A172 (cell line): ENCODE data around the gene CD300LD. TPM values are rescaled to one million over a fixed set of nuclear protein-coding genes. Genes with fewer than 3 reads are reported as not detected.
"Not testable (repeated sequence)": the region's sequence is repeated elsewhere in the genome, so short reads cannot be mapped to it uniquely, and the experiment has no call there.

Experiments used
- DNase-seq: peaks from one replicate; pipeline ENCODE4 v3.0.0-alpha.2; 2015; ENCODE audit warnings: low spot score
- total RNA-seq: library from RNA; depleted of rRNA; stranded (reverse); fragments of >200 nt; shearing (Covaris generic); gene quantifications from 2 replicates; pipeline ENCODE4 v1.2.3, GENCODE V29; 2014

Gene CD300LD
- total RNA-seq, 1 experiment from 2014 or later: not detected

DNA sequence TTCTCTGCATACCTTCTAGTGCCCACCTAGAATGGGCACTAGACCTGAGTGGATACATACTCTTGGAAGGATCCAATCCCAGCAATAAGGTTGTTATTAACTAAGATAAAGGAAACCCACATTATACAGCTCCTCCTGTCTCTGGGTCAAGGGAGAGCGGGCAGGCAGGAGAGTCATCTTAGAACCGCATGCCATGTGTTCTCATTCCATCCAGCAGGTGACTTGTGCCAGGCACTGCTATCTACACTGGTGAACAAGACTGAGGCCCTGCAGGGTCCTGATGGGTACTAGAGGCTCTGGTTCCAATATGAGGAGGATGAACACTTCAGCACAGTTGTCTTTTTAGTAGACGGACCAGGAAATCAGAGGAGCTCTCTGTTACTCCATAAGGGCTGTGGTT, 18.9 kb downstream of the CD300LD start:
- DNase-seq: no peak

DNA sequence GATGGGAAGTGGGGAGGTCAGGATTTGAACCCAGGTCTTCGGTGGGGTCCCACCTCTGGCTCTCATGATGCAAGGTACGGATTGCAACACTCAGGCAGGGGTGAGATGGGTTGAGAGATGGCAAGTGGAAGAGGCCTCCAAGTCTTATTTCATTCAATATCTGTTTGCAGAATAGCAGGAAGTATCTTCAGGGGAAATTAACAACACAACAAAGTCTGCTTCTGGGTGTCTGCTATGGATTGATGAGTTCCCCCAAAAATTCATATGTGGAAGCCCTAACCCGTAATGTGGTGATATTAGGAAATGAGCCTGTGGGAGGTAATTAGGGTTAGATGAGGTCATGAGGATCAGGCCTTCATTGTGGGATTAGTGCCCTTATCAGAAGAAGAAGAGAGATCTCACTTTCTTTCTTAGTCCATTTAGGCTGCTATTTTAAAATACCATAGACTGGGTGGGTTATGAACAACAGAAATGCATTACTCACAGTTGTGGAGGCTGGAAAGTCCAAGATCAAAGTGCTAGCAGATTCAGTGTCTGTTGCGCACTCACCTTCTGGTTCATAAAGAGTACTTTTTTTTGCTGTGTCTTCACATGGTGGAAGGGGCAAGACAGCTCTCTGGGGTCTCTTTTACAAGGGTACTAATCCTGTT, 20.3 kb downstream of the CD300LD start:
- DNase-seq: no peak

DNA sequence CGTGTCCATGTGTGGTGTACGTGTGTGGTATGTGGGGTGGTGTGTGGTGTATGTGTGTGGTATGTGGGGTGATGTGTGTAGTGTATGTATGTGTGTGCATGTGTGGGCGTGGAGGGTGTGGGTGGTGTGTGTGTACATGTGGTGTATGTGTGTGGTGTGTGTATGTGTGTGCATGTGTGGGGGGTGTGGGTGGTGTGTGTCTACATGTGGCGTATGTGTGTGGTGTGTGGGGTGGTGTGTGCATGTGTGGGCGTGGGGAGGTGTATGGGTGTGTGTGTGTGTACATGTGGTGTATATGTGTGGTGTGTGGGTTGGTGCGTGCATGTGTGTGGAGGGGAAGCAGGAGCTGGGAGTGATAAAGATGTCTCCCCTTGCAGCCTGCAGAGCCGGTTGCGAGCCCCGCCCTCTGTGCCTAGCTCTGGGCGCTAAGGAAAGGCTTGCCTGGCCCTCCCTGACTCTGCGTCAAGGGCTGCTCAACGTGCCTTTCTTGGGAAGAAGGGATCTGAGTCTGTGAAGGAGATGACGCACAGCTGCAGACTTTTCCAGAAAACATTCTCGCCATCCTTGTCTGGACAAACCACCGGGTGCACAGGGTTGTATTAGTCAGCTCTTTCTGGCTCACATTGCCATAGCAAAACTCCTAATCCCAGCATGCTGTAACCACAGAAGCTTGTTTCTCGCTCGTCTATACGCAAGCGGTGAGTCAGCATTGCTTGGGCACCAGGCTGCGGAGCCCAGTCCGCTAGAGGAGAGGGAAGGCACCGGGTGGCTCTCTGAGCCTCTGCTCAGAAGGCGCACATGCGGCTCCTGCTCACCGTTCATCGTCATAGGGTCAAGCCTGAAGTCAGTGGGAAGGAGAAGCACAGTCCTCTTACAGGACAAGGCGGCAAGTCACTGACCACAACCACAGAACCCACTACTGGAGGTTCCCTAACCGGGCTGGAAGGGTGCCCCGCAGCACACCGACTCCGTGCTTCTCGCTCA, 22.8 kb downstream of the CD300LD start:
- DNase-seq: peak; percentile 100

DNA sequence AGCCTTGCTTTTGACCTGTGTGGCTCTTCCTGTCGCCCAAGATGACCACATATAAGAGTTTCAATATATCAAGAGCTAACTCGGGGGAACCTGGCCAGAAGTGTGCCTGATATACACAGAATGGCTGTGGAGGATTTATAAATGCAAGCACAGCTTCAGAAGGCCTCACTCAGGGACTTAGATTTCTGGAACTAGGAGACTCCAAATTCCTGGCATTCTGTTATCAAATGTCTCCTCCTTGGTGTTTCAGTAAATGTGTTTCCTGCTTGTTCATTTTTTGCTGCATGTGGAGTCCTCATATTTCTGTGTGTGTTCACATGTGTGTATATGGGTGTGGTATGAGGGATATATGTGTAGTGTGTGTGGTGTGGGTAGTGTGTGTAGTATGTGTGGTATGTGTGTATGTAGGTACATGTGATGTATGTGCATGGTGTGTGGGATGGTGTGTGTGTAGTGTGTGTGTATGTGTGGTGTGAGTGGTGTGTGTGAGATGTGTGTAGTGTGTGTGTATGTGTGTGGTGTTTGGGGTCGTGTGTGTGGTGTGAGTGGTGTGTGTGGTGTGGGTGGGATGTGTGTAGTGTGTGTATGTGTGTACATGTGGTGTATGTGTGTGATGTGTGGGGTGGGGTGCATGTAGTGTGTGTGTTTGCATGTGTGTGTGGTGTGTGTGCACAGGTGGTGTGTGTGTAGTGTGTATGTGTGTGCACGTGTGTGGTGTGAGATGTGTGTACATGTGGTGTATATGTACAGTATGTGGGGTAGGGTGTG, 23.8 kb downstream of the CD300LD start:
- no peak for DNase-seq

DNA sequence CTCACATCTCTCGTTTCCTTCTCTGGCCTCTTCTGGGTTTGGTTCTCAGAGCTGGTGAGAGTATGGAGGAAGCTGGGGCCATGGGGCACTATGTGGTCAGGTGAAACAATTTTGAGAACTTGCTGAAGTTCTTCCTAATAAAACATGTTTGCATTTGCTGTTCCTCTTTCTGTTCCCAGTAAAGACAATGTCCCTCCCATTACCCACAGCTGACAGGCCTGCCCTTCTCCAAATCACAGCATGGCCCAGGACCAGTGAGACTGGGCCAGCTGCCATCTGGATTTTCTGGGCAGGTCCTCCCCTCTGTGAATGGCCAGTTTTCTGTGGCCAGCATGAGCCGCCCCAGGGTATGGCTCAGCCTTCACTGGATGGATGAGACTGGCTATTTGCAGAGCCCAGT, 24.7 kb downstream of the CD300LD start, which contains the start of gene CD300H:
Gene CD300H, minus strand, starts transcription at position 113 of the 400 bp plus-strand sequence.
- DNase-seq: no peak

DNA sequence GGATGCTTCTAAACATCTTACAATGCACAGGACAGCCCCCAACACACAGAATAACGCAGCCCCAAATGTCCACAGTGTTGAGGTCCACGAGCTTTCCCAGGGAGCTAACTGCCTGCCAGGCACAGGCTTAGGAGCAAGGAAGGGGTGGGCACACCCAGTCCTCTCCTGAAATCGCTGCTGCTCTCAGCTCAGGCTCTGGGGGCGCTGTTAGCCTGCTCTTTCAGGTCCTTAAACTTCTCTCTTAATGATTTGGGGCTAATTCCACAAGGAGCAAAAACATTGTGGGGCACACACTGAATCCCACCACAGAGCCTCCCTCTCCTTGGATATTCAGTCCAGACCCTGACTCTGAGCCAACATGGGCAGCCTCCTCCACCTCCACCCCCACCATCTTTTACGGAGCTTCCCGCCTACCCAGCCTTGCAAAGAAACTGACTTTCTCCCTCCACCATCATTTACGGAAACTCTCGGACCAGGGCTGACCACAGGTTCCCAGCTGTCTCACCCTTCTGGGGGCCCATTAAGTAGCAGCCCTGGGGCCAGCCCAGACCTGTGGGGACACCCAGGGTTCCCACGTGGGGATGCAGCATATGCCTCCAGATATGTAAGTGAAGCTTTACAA, 25.8 kb downstream of the CD300LD start:
- peak; percentile 59 for DNase-seq

DNA sequence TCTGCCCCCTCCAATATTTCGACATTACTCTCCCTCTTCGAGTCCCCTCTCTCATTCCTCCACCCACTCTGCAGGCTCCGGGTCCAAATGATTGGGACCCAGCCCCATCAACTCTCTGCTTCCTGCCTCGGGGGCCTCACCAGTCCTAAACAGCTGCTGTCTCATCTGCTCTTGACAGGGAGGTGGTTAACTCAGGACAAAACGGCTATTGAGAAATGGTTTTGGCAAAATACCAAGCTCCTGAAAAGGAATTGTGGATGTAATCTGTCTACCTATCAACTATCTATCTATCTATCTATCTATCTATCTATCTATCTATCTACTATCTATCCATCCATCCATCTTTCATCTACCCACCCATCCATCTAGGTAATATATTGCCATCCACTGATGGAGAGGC, 27.0 kb downstream of the CD300LD start:
- DNase-seq: no peak

DNA sequence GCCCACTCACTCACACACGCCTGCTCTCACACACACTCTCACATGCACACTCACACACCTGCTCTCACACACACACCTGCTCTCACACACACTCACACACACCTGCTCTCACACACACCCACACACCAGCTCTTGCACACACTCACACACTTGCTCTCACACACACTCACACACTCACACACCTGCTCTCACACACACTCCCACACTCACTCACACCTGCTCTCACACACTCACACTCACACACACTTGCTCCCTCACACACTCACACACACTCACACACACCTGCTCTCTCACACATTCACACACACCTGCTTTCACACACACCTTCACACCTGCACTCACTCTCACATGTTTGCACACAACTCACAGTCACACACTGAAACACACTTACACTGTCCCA, 28.7 kb downstream of the CD300LD start:
- no peak for DNase-seq

DNA sequence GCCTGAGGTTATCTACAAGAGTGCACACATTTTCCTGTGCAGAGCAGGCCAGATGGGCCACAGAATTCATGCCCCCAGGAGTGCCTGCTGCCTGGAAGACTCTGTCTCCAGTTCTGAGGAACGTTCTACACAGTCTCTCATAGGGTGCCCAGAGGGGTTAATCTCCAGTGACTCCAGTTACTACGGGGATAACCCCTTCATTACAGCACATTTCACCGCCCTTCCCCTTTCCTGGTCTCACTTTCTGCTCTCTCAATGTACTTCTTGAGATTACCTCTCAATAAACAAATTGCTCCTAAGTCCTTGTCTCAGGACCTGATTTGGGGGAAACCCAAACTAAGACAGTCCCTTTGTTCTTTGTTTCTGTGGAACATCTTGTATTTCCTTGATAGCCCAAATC, 30.5 kb downstream of the CD300LD start:
- DNase-seq: no peak

DNA sequence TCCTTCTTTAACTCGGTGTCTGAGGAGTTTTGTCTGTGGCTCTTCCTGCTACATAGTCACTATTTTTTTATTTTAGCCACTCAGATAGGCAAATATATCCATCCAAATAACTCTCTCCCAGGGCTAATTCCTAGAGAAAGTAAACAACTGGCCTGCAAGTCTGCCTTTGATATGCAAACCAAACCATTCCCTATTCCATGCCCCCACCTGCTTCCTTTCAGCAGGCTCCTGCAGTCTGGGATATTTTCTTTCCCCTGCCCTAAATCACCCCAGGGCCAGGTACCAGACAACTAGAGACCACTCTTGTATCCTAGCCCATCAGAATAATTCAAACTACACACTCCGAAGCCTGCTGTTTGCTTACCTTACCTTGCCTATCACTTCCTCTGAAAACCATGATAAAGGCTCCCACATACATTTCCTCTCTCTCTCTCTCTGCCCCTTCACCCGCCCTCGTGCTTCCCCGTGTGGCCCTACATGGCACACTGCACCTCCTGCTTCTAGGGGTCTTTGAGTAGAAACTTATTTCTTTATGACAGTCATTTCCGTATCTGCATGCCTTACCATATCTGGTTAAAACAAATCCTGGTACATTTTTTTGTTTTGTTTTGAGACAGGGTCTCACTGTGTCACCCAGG, 33.1 kb downstream of the CD300LD start:
- no peak for DNase-seq

DNA sequence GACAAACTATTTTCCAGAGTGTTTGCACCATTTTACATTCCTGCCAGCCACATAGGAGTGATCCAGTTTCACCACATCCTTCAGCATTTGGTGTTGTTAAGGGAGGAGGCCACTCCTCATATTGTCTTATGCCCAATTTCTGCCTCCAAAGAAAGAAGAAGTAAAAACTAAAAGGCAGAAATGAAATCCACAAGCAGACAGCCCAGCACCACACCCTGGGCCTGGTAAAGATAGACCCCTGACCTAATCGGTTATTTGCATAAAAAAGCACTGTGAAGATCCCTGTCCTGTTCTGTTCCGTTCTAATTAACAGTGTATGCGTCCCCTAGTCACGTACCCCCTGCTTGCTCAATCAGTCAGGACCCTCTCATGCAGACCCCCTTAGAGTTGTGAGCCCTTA, 33.7 kb downstream of the CD300LD start:
- not testable (repeated sequence) for DNase-seq

DNA sequence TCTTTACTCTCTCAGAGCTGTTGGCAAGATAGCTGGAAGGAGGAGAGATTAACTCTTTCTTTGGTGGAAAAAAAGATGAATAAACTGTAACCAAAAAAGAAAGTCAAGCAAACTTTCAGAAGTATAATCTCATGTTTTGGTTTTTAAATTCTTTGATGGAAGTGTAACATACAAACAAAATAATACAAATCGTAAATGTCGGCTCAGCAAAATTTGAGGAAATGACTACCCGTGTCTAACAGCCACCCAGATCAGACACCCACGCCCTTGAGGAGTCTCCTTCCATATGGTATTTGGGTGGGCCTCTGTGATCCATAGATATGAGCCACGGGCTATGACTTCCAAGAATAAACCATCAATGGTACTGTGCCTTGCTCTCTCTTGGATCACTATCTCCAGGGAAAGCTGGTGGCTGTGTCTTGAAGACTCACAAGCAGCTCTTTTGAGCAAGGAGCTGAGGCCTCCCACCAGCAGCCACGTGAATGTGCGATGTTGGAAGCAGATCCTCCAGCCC, 36.6 kb downstream of the CD300LD start:
- DNase-seq: no peak

DNA sequence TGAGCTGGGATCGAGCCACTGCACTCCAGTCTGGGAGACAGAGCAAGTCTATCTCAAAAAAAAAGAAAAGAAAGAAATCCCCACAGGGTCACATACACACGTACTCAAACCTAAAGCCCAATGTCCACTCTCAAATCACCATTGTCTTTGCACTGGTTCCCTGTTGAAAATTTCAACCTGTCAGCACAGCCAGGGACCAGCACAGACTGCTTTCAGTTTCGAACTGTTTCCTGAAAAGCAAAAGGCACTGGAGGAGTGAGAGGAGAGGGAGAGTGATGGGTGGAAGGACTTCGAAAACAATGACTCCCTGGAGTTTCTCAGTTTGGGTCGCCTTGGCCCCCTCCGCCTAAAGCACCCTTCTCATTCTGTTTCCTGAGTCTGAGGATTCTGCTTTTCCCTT, 37.2 kb downstream of the CD300LD start:
- no peak for DNase-seq

DNA sequence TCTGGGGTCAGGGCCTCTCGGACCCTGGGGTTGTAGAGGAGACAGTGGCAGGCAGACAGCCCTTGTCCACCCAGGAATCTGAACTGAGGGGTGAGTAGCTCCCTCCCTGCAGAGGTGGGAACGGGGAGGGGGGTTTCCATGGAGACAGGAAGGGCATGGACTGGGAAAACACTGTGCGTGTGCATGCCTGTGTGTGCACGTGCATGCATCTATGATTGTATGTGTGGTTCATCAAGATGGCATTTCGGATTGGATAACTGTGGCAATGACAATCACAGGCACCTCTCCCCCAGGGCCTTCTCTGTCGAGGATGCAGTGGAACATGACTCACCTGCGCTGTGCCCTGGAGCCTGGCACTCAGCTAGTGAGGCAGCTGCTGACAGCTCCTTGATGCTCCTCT, 40.0 kb downstream of the CD300LD start:
- peak; percentile 62 for DNase-seq

DNA sequence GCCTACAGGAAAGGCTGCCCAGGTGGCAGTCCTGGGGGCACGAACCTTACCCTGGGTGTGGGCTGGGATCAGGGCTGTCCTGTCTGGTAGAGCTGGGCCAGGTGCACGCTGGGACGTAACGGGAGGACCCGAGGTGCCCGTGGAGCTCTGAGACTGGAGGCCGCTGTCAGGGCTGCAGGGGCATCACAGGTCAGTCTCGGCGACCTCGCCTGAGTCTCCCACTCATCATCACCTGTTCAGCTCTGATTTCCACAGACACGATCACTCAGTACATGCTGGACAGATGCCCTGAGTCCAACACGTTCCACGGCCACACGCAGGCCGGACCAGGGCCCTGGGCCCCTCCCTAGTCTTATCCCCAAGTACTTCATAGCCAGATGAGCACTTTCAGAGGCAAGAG, 41.5 kb downstream of the CD300LD start:
- no peak for DNase-seq

DNA sequence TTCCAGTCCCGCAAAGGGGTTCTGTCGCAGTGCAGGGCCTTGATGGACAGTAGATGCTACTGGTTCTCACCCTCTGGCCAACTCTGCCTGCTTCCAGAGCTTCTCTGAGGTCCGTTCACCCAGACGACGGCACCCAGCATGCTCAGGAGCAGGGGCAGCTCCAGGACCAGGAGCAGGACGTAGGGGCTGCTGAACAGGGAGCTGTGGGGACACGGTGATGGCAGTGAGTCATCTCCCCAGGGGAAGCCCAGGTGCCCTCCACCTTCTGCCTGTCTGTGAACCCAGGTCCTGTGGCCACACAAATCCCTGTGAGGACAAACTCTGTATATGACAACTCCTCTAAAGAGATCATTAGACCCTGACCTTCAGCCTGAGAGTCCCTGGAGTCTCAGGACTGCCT, 42.7 kb downstream of the CD300LD start:
- no peak for DNase-seq

DNA sequence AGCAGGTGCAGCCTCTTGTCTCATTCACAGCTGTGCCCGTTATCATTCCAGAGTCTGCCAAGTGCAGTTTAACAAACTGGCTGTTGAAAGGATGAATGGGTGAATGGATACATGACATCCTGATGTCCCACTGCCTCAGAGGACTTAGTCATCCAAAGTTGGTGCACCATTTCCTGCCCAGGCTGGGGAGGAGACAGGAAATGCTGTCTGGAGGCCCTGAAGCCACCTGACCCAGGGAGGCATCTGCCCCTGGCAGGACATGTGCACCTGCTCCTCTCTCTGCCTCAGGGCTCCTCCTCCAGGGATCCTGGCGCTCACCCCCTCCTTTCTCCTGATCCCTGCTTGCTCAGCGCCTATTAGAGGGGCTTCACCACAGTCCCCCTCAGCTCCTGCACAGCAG, 44.3 kb downstream of the CD300LD start:
- peak; percentile 89 for DNase-seq

DNA sequence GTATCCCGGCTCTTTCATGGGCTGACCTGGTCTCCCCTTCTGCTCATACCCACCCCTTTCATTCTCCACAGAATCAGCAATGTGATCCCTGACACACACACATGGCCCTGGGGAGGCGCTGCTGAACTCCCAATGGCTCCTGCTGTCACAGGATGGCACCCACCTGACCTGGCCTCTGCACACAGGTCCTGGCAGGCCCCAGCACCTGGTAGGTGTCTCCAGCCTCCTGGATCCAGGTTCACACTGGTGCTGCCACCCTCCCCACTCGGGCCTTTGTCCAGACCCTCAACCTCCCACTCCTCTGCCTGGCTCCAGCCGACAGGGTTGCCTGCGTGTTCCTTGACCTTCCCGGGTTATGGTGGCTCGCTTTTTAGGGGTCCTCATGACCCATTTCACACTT, 44.8 kb downstream of the CD300LD start:
- DNase-seq: no peak

DNA sequence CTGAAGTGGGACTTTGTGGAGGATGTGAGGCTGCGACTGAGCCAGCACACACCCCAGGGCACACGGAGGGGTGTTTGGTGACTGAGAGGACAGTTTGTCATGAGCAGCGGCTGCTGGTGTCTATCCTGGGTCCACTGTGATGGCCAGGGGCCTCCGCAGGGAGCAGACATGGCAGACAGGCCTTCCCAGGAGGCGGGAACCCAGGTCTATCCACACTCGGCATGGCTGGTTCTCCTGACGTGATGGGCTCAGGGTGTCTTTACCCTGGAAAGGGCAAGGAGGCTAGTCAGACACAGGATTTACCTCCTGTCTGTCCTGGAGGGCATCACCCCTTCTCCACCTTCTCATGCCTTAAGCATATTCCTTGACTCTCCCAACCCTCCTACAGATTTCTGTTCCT, 45.5 kb downstream of the CD300LD start:
- no peak for DNase-seq

DNA sequence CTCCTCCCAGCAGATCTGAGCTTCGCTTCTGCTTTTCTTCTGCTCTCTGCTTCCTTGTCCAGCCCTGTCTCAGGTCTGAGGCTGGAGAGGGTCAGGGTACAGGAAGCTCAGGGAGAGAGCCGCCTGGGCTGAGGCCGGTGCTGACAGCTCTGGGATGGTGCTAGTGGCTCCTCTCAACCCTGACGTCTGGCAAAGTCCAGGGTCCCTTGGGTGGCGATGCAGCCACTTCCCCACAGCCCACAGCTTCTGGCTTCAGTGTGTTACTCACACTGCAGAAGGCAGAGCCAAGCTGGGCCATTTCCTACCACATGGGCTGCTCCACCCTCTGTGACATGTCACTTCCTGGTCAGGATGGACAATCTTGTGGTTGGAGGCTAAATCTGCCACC, 46.2 kb downstream of the CD300LD start, which contains the start of gene CD300C:
Gene CD300C, minus strand, starts transcription at position 273 of the 388 bp plus-strand sequence. CDS start 333 bp downstream, outside the sequence.
- peak; percentile 51 for DNase-seq
